GM12878 (cell line): ENCODE data around the gene EEF1A2. TPM values are rescaled to one million over a fixed set of nuclear protein-coding genes. Genes with fewer than 3 reads are reported as not detected.

Source experiments
- ATAC-seq: fragments of 200-7000 bp; cut with Tn5 transposase; 3 replicates; pipeline ENCODE4 v1.9.1; 2020; ENCODE audit warnings: mild to moderate bottlenecking, moderate library complexity
- BruUV-seq: library from RNA; stranded (reverse); fragments of 400-500 nt; replicated peaks from 2 replicates; lab custom pipeline; 2021; lab: Mats Ljungman, UMichigan
- CTCF ChIA-PET: fragments of 300-600 bp; sonication (Branson Sonifier 250); formaldehyde crosslinking; extraction: SDS; loops from one replicate; lab custom pipeline; 2021; ENCODE audit warnings: inconsistent platforms; lab: Yijun Ruan, JAX
- POLR2A ChIA-PET: fragments of 350-600 bp; formaldehyde crosslinking; extraction: SDS; loops from one replicate; lab custom pipeline; 2021; ENCODE audit warnings: inconsistent platforms; lab: Charles Lee
- RAD21 ChIA-PET: fragments of 300-600 bp; sonication (Branson Sonifier 250); formaldehyde crosslinking; loops from one replicate; lab custom pipeline; 2023; ENCODE audit warnings: antibody characterized with exemption; ENCODE audit not compliant: unreplicated experiment; lab: Charles Lee
- SMC1A ChIA-PET: fragments of 300-600 bp; sonication (Branson Sonifier 250); formaldehyde crosslinking; loops from one replicate; lab custom pipeline; 2023; ENCODE audit not compliant: unreplicated experiment, uncharacterized antibody; lab: Charles Lee
- DNase-seq: peaks from one replicate; pipeline ENCODE4 v3.0.0-alpha.2; 2011; ENCODE audit warnings: low read depth, low spot score
- FAIRE-seq: peaks from 3 replicates; lab custom pipeline; 2011; peaks lifted over from hg19 to GRCh38; lab: Jason Lieb, UNC
- H2AFZ ChIP-seq: 2 replicates; pipeline ENCODE4 v1.6.0; 2011; ENCODE audit warnings: low read depth, low read length, control low read depth; ENCODE audit not compliant: control insufficient read depth
- H3K27ac ChIP-seq: 2 replicates; pipeline ENCODE4 v1.5.1; 2011; ENCODE audit warnings: control low read depth; ENCODE audit not compliant: control insufficient read depth, insufficient read depth
- H3K27me3 ChIP-seq, 2 experiments: replicated peaks in 1 of 2; 2 replicates each; pipeline versions ENCODE4 v1.6.0 to v1.6.1; 2011; ENCODE audit warnings: low read length in 1 of 2; ENCODE audit not compliant: control insufficient read depth in 2 of 2, insufficient read depth in 2 of 2
- H3K36me3 ChIP-seq, 2 experiments: 2 replicates each; pipeline ENCODE4 v1.5.1; 2011; ENCODE audit warnings: low read length in 1 of 2; ENCODE audit not compliant: control insufficient read depth in 2 of 2, insufficient read depth in 2 of 2
- H3K4me1 ChIP-seq: 2 replicates; pipeline ENCODE4 v1.6.1; 2011; ENCODE audit warnings: mild to moderate bottlenecking, low read length, moderate library complexity, mixed read lengths; ENCODE audit not compliant: control insufficient read depth, insufficient read depth
- H3K4me2 ChIP-seq: 2 replicates; pipeline ENCODE4 v1.6.0; 2011; ENCODE audit warnings: control low read depth; ENCODE audit not compliant: control insufficient read depth, insufficient read depth
- H3K4me3 ChIP-seq: fragments of 200-600 bp; sonication (generic); 2 replicates; pipeline ENCODE4 v1.5.1; 2016
- H3K79me2 ChIP-seq: 2 replicates; pipeline ENCODE4 v1.6.0; 2011; ENCODE audit warnings: low read length; ENCODE audit not compliant: control insufficient read depth, insufficient read depth
- H3K9ac ChIP-seq: 2 replicates; pipeline ENCODE4 v1.8.0; 2011; ENCODE audit warnings: low read length, control low read depth, mixed read lengths; ENCODE audit not compliant: control insufficient read depth, insufficient read depth
- H3K9me3 ChIP-seq: replicated peaks from 3 replicates; pipeline ENCODE4 v1.5.1; 2011; ENCODE audit warnings: mild to moderate bottlenecking, low read length; ENCODE audit not compliant: control insufficient read depth, insufficient read depth
- H4K20me1 ChIP-seq: 2 replicates; pipeline ENCODE4 v1.6.0; 2011; ENCODE audit not compliant: control insufficient read depth, insufficient read depth
- ASH2L ChIP-seq: fragments of 300-600, 200-600 bp; sonication (generic); IDR thresholded peaks from 2 replicates; pipeline ENCODE4 v1.6.1; 2017; ENCODE audit warnings: low read depth, mild to moderate bottlenecking, borderline replicate concordance
- ESRRA ChIP-seq: IDR thresholded peaks from 2 replicates; pipeline ENCODE4 v1.6.1; 2012; ENCODE audit warnings: mild to moderate bottlenecking, low read length, improper control_type of control experiment
- FOXM1 ChIP-seq: IDR thresholded peaks from 2 replicates; pipeline ENCODE4 v1.6.1; 2012; ENCODE audit warnings: low read depth, mild to moderate bottlenecking, inconsistent platforms, low read length, moderate library complexity
- KAT2A ChIP-seq: conservative IDR thresholded peaks from 2 replicates; pipeline ENCODE4 v1.6.1; 2011; ENCODE audit warnings: low read depth, low read length; ENCODE audit not compliant: control insufficient read depth
- MLLT1 ChIP-seq: fragments of 450-650 bp; IDR thresholded peaks from 2 replicates; pipeline ENCODE4 v1.6.1; 2016; ENCODE audit warnings: mild to moderate bottlenecking
- MTA3 ChIP-seq: IDR thresholded peaks from 2 replicates; pipeline ENCODE4 v1.6.1; 2012; ENCODE audit warnings: low read length, inconsistent platforms, borderline replicate concordance
- NFYB ChIP-seq: IDR thresholded peaks from 2 replicates; pipeline ENCODE4 v1.6.1; 2011; ENCODE audit warnings: low read depth, mild to moderate bottlenecking, low read length, improper control_type of control experiment, moderate library complexity; ENCODE audit not compliant: insufficient read depth
- NR2C2 ChIP-seq: IDR thresholded peaks from 2 replicates; pipeline ENCODE4 v1.6.1; 2011; ENCODE audit warnings: borderline replicate concordance, low read depth; ENCODE audit not compliant: control insufficient read depth, insufficient read length
- POLR2AphosphoS5 ChIP-seq: IDR thresholded peaks from 2 replicates; pipeline ENCODE4 v1.6.1; 2011; ENCODE audit warnings: mild to moderate bottlenecking, low read length, inconsistent platforms
- REST ChIP-seq: IDR thresholded peaks from 2 replicates; pipeline ENCODE4 v1.6.1; 2012; ENCODE audit warnings: mild to moderate bottlenecking, low read depth, low read length
- SMAD5 ChIP-seq: IDR thresholded peaks from 2 replicates; pipeline ENCODE4 v1.6.1; 2016; ENCODE audit warnings: antibody characterized with exemption, low read depth
- SUPT20H ChIP-seq: IDR thresholded peaks from 2 replicates; pipeline ENCODE4 v1.6.1; 2011; ENCODE audit warnings: low read depth, mild to moderate bottlenecking, low read length, moderate library complexity, borderline replicate concordance; ENCODE audit not compliant: control insufficient read depth
- ZBED1 ChIP-seq: IDR thresholded peaks from 2 replicates; pipeline ENCODE4 v1.6.1; 2016; ENCODE audit warnings: borderline replicate concordance
- ZSCAN29 ChIP-seq: fragments of 450-650 bp; IDR thresholded peaks from 2 replicates; pipeline ENCODE4 v1.6.1; 2017; ENCODE audit warnings: mild to moderate bottlenecking, moderate library complexity
- WGBS: methylation state at CpG from one replicate; pipeline ENCODE4 v1.1.6; 2016; ENCODE audit warnings: low lambda C conversion rate; ENCODE audit not compliant: insufficient replicate concordance, insufficient coverage; ENCODE audit errors: missing lambda C conversion rate; 5-methylcytosine and 5-hydroxymethylcytosine counted together
- in situ Hi-C: fragments of 300-500 bp; cut with MboI; formaldehyde crosslinking; loops from 9 replicates; pipeline ENCODE4 v1.14.3; 2018; ENCODE audit warnings: mixed read lengths
- intact Hi-C: fragments of 100-400 bp; cut with micrococcal nuclease; formaldehyde crosslinking; loops from one replicate; pipeline ENCODE4 v1.14.2; 2022; ENCODE audit not compliant: unreplicated experiment
- polyA plus RNA-seq, 11 experiments: library from polyadenylated mRNA; depleted of rRNA in 4 of 11; unstranded in 6 of 11; stranded (reverse) in 5 of 11; fragments of >200 nt; fragmentation: Nextera tagmentation in 4 of 11; fragmentation: Illumina TruSeq in 1 of 11; extraction: Ambion mirVana in 4 of 11; extraction: Trizol in 1 of 11; gene quantifications; 1 replicate in 1 of 11; 2 replicates in 10 of 11; pipeline versions ENCODE4 v1.2.1 to v1.2.3, GENCODE V29; 2011 to 2016; ENCODE audit warnings: inconsistent platforms in 2 of 11, missing spikeins in 2 of 11, low read depth in 1 of 11
- total RNA-seq, 4 experiments: library from RNA; depleted of rRNA in 3 of 4; stranded (reverse); fragments of >200 nt in 3 of 4; fragmentation: Illumina TruSeq in 1 of 4; extraction: Trizol in 1 of 4; gene quantifications; 2 replicates each; pipeline versions ENCODE4 v1.2.1 to v1.2.3, GENCODE V29; 2013 to 2021

EEF1A2 gene
- total and polyA plus RNA-seq, 10 of the 15 experiments (the other 5 are each of a cell fraction or from before 2014, with no cell fraction given), result 0.56 TPM; not detected in 9

- no peak for TF ChIP-seq MLLT1
These were observed 47.1 kb downstream of the EEF1A2 start (continued) for GRCh38 chr20:63451821-63452220.

- FAIRE-seq (no peak), ATAC-seq (no peak), DNase-seq (no peak)
- Histone ChIP-seq H3K9me3 (no peaks in the 10 kb centered on the region), H2AFZ (no peak overlapping the region), H3K4me2 (no peak overlapping the region), H3K36me3 (no peaks in the 10 kb centered on the region)
- ChIA-PET RAD21 (no interaction called here), CTCF (interaction anchor here (0.6 kb wide), 1 partner anchor 56 kb away, joined by 3 read pairs; no protein-coding TSS in a partner anchor), POLR2A (no interaction called here)
- intact Hi-C loops (no loop called here), in situ Hi-C loops (no loop called here)
- 48% methylated on average over 18 of the region's 30 CpGs for WGBS
- TF ChIP-seq ESRRA (no peak), ASH2L (no peak), NFYB (no peak), SUPT20H (no peak), KAT2A (no peak), FOXM1 (no peak), ZBED1 (no peak), ZSCAN29 (no peak), POLR2AphosphoS5 (no peak), REST (no peak), SMAD5 (no peak), MTA3 (no peak), NR2C2 (no peak)
- TF ChIP-seq, all 136 proteins: peak for 0
- SMC1A ChIA-PET, result no interaction called here
- Histone ChIP-seq H4K20me1 (no peaks in the 10 kb centered on the region), H3K4me1 (no peaks in the 10 kb centered on the region), H3K27me3 (peaks cover 0 to 1% of the 10 kb centered on the region in 2 experiments; a peak in 2 of 4 replicates), H3K9ac (no peak overlapping the region), H3K4me3 (no peak overlapping the region), H3K79me2 (no peaks in the 10 kb centered on the region), H3K27ac (no peak overlapping the region)
- BruUV-seq, result no TSS peak
These were observed 48.8 kb downstream of the EEF1A2 start for GRCh38 chr20:63449796-63450730.
